Liver (tissue), 3 donors: ENCODE data around the gene SGPP1.

Experiments
- EGR1 ChIP-seq, 2 donors: IDR thresholded peaks; 2 replicates each; pipeline ENCODE4 v1.6.1; 2016 to 2018; ENCODE audit warnings: antibody characterized with exemption in 2 of 2, low read depth in 2 of 2
- RAD21 ChIP-seq, 2 donors: IDR thresholded peaks; 2 replicates each; pipeline ENCODE4 v1.6.1; 2016; ENCODE audit warnings: antibody characterized with exemption in 2 of 2, mild to moderate bottlenecking in 2 of 2
- SP1 ChIP-seq: IDR thresholded peaks from 2 replicates; pipeline ENCODE4 v1.6.1; 2018; ENCODE audit warnings: antibody characterized with exemption, mild to moderate bottlenecking
- TAF1 ChIP-seq: conservative IDR thresholded peaks from 2 replicates; pipeline ENCODE4 v1.6.1; 2016; ENCODE audit warnings: antibody characterized with exemption, mild to moderate bottlenecking
- TF ChIP-seq, protein P1 (sequence below): fragments of 150-350 bp; IDR thresholded peaks from 2 replicates; pipeline ENCODE4 v1.5.1; 2017; ENCODE audit warnings: improper control_type of control experiment, low read depth, low read length; ENCODE audit not compliant: missing input control
- TF ChIP-seq, protein P2 (sequence below): IDR thresholded peaks from 2 replicates; pipeline ENCODE4 v1.6.1; 2016; ENCODE audit warnings: antibody characterized with exemption
- TF ChIP-seq, protein P3 (sequence below): IDR thresholded peaks from 2 replicates; pipeline ENCODE4 v1.6.1; 2016; ENCODE audit warnings: antibody characterized with exemption, mild to moderate bottlenecking
- TF ChIP-seq, protein P4 (sequence below): IDR thresholded peaks from 2 replicates; pipeline ENCODE4 v1.6.1; 2016; ENCODE audit warnings: antibody characterized with exemption
- donor health status: healthy.
- donor health status: healthy.

DNA sequence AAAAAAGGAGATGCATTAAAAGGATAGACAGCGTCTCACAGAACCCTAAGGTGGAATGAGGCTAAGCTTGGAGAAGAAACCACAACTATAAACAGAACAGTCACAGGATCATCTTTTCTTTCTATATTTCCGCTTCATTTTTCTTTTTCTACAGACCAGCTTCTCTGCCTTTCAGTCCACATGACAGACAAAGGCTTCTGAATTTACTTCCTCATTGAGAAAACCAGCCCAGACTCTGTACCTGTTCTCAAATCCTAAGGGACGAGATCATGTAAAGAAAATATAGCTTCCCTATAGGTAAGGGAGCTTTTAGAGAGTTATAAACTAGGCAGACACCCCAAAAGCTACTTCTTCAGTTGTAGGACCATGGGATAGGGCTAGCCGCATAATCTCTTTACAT lies 17.4 kb downstream of the SGPP1 start:
- TF ChIP-seq, protein P1, sequence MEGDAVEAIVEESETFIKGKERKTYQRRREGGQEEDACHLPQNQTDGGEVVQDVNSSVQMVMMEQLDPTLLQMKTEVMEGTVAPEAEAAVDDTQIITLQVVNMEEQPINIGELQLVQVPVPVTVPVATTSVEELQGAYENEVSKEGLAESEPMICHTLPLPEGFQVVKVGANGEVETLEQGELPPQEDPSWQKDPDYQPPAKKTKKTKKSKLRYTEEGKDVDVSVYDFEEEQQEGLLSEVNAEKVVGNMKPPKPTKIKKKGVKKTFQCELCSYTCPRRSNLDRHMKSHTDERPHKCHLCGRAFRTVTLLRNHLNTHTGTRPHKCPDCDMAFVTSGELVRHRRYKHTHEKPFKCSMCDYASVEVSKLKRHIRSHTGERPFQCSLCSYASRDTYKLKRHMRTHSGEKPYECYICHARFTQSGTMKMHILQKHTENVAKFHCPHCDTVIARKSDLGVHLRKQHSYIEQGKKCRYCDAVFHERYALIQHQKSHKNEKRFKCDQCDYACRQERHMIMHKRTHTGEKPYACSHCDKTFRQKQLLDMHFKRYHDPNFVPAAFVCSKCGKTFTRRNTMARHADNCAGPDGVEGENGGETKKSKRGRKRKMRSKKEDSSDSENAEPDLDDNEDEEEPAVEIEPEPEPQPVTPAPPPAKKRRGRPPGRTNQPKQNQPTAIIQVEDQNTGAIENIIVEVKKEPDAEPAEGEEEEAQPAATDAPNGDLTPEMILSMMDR: no peak
- TF ChIP-seq SP1 (no peak), TAF1 (no peak), EGR1 (IDR thresholded peaks at IDR 0.05; ENCODE audit: low read depth in 2 of 2) (no peak), RAD21 (IDR thresholded peaks at IDR 0.05) (no peak)
- TF ChIP-seq, protein P2, sequence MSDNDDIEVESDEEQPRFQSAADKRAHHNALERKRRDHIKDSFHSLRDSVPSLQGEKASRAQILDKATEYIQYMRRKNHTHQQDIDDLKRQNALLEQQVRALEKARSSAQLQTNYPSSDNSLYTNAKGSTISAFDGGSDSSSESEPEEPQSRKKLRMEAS: no peak
- TF ChIP-seq, protein P3, sequence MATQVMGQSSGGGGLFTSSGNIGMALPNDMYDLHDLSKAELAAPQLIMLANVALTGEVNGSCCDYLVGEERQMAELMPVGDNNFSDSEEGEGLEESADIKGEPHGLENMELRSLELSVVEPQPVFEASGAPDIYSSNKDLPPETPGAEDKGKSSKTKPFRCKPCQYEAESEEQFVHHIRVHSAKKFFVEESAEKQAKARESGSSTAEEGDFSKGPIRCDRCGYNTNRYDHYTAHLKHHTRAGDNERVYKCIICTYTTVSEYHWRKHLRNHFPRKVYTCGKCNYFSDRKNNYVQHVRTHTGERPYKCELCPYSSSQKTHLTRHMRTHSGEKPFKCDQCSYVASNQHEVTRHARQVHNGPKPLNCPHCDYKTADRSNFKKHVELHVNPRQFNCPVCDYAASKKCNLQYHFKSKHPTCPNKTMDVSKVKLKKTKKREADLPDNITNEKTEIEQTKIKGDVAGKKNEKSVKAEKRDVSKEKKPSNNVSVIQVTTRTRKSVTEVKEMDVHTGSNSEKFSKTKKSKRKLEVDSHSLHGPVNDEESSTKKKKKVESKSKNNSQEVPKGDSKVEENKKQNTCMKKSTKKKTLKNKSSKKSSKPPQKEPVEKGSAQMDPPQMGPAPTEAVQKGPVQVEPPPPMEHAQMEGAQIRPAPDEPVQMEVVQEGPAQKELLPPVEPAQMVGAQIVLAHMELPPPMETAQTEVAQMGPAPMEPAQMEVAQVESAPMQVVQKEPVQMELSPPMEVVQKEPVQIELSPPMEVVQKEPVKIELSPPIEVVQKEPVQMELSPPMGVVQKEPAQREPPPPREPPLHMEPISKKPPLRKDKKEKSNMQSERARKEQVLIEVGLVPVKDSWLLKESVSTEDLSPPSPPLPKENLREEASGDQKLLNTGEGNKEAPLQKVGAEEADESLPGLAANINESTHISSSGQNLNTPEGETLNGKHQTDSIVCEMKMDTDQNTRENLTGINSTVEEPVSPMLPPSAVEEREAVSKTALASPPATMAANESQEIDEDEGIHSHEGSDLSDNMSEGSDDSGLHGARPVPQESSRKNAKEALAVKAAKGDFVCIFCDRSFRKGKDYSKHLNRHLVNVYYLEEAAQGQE: no peak
- TF ChIP-seq, protein P4, sequence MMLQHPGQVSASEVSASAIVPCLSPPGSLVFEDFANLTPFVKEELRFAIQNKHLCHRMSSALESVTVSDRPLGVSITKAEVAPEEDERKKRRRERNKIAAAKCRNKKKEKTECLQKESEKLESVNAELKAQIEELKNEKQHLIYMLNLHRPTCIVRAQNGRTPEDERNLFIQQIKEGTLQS: no peak
